MM.1S (cell line): ENCODE measurements around the gene PLA2G15.
"Not testable (repeated sequence)": the region's sequence is repeated elsewhere in the genome, so short reads cannot be mapped to it uniquely, and the experiment has no call there.

ENCODE experiments used
- CTCF ChIP-seq: fragments of 300-600 bp; sonication (generic); IDR thresholded peaks from 2 replicates; pipeline ENCODE4 v1.5.1; 2016; ENCODE audit warnings: antibody characterized with exemption, low read length, mixed read lengths
- EZH2phosphoT487 ChIP-seq: fragments of 300-600 bp; sonication (generic); IDR thresholded peaks from 2 replicates; pipeline ENCODE4 v1.6.1; 2018; ENCODE audit warnings: antibody characterized with exemption, low read length

DNA sequence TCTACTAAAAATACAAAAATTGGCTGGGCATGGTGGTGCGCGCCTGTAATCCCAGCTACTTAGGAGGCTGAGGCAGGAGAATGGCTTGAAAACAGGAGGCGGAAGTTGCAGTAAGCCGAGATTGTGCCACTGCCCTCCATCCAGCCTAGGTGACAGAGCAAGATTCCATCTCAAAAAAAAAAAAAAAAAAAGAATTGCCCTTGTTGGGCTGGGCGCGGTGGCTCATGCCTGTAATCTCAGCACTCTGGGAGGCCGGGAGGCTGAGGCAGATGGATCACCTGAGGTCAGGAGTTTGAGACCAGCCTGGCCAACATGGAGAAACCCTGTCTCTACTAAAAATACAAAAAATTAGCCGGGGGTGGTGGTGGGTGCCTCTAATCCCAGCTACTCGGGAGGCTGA is 43.6 kb downstream of the PLA2G15 start:
- TF ChIP-seq CTCF, EZH2phosphoT487: not testable (repeated sequence)
